HG02623 (cell line): Measurements from ENCODE around the gene LGI4.

Source experiments
- ATAC-seq: cut with Tn5 transposase; IDR thresholded peaks from one replicate; pipeline ENCODE4 v1.9.1; 2021; ENCODE audit warnings: moderate library complexity; ENCODE audit not compliant: unreplicated experiment

LGI4 gene

GRCh38 chr19:35134601-35135242, at the start of gene LGI4:
LGI4 (minus strand) TSS chr19:35135059; CDS start chr19:35134680, 379 bp downstream.
- ATAC-seq: no peak

DNA sequence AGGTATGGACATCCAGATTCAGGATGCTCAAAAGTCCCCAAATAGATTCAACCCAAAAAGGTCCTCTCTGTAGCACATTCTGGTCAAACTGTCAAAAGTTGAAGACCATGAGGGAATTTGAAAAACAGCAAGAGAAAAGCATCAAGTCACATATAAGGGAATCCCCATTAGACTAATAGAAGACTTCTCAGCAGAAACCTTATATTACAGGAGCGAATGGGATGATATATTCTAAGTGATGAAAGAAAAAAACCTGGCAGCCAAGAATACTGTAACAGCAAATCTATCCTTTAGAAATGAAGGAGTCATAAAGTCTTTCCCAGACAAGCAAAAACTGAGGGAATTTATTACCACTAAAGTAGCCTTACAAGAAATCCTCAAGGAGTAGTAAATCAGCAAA, 49.4 kb upstream of the LGI4 start:
- no peak for ATAC-seq

GRCh38 chr19:35181387-35181786, 46.5 kb upstream of the LGI4 start:
- ATAC-seq: no peak

- ATAC-seq: no peak
Measured at GRCh38 chr19:35179830-35180229, 45.0 kb upstream of the LGI4 start.

DNA sequence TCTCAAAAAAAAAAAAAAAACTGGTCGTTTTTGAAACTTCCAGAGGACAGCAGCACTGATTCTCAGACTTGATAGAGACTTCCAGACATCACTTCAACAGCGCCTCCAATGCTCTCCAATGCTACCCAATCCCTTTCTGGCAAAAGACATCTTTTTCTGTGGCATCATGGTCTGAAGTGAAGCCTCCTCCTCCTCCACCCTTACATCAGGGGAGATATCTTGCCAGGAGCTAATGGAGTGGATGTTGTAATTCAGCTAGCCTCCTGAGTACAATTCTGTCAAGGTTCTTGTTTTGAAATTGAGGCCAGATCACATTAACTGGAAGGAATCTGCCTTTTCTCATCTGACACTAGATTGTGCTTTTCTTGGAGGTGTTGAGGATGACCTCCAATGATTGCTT, 43.8 kb upstream of the LGI4 start:
- ATAC-seq: no peak

GRCh38 chr19:35177377-35178274, 42.8 kb upstream of the LGI4 start:
- no peak for ATAC-seq

- ATAC-seq: no peak
Measured at GRCh38 chr19:35176181-35176570, 41.3 kb upstream of the LGI4 start.

- ATAC-seq: no peak
Measured at GRCh38 chr19:35174226-35174625, 39.4 kb upstream of the LGI4 start.

DNA sequence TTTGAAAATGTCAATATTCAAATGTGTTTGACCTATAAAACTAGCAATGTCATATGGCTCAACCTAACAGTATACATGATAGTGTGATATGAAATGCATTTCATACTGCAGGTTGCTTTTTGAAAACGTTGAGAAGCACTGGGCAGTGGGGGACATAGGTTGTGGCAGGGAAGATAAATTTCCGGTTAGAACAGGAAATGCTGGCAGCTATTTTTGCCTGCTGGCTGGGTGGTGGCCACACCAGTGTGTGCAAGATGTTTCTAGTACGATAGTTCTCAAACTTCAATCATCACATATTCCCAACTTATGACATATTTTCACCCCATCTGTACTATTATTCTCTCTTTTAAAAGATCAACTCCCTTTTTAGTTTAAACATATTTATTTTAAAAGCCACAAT, 36.9 kb upstream of the LGI4 start:
- ATAC-seq: no peak

GRCh38 chr19:35170359-35171061, 35.7 kb upstream of the LGI4 start:
- no peak for ATAC-seq

DNA sequence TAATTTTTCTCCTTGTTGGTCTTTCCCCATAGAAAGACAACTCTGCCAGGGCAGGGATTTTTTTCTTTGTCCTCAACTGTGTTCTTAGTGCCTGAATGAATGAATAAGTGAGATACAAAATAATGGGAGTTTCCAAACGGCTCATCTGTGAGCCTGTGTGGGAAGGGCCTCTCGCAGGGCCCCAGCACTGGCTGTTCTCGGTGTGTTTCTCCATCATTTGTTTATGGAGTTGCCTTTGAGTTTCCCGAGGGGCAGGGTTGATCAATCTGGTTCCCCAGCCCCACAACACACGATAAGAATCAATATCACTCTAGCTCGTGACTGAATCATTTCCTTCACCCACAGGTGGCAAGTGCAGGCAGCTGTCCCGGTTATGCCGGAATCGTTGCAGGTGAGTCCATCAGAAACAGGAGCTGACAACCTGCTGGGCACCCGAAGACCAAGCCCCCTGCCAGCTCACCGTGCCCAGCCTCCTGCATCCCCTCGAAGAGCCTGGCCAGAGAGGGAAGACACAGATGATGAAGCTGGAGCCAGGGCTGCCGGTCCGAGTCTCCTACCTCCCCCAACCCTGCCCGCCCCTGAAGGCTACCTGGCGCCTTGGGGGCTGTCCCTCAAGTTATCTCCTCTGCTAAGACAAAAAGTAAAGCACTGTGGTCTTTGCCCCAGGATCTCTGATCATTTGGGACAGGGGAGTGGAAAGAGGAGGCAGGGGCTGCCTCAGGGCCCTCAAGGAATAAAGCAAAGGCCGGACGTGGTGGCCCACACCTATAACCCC, 34.5 kb upstream of the LGI4 start:
- ATAC-seq: no peak

DNA sequence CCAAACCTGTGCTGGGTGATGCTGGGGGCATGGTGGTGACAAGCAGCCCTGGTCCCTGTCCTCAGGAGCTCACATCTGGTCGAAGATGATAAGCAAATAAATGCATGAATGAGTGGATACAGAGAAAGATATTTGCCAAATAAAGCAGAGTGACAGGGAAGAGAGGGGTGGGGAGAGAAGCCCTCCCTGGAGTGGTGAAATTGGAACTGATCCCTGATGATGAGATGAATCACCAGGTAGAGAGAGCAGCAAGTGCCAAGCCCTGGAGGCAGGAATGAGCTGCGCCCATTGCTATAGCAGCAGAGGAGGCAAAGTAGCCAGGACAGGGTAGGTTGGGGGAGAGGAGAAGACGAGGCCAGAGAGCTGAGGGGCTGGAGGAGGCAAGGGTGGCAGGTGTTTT, 33.3 kb upstream of the LGI4 start:
- ATAC-seq: no peak

- ATAC-seq: no peak
Measured at GRCh38 chr19:35167251-35168119, 32.6 kb upstream of the LGI4 start.

- ATAC-seq: no peak
Measured at GRCh38 chr19:35166100-35167063, 31.5 kb upstream of the LGI4 start.

GRCh38 chr19:35165200-35166058, 30.6 kb upstream of the LGI4 start:
- ATAC-seq: no peak

DNA sequence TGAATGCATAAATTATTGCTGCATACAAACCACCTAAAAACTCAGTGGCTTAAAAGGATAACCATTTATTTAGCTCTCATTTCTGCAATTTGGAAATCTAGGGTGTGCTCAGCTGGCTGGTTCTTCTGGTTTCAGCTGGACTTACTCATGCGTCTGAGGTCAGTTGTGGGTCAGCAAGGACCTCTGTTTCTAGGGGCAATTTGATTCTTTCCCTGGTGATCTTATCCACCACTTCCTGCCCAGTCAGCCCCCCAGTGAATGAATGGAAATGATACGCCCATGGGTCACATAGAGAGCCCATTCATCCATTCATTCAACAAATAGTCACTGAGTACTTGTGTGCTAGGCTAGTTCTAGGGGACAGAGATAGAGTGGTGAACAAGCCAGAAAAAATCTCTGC, 29.6 kb upstream of the LGI4 start:
- ATAC-seq: no peak

- ATAC-seq: no peak
Measured at GRCh38 chr19:35162471-35163326, 27.8 kb upstream of the LGI4 start.
